HG03571 (cell line): Measurements from ENCODE around the gene MEGF8.

Experiments used
- ATAC-seq: cut with Tn5 transposase; IDR thresholded peaks from one replicate; pipeline ENCODE4 v1.9.1; 2021; ENCODE audit not compliant: unreplicated experiment

The MEGF8 gene

GRCh38 chr19:42306646-42307045 lies 18.8 kb upstream of the MEGF8 start:
- no peak for ATAC-seq

DNA sequence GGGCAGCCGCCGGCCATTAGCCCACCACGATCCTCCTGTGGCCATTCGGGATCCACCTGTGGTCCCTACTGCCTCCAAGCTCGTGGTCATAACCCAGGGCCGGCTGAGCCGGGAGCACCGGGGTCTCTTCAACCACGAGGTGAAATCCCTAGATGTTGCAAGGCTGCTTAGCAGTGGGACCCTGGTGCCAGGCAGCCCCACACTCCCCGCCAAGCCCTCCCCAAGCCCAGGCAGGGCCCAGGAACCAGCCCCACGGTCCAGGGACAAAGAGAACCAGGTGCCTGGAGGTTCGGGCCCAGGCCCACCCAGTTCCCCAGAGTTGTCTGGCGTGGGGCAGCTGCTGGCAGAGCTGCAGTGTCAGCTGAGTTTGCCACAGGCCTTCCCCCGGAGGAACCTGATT lies 15.7 kb upstream of the MEGF8 start:
- ATAC-seq: no peak

DNA sequence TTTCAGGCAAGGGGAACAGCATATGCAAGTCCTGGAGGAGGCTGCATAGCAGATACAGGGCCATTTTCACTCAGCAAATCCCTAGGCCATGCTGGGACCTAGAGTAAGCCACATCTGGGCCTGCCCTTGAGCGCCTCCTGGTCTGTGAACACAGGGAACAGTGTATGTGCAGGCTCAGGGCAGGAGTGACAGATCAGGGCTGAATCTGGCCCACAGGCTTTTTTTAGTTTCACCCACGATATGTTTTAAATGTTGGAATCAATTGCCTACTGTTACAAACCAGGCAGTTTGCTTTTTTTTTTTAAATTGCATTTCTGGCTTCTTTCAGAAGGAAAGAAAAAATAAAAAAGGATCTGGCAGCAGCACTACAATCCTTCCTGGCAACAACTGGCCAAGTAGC lies 13.8 kb upstream of the MEGF8 start:
- ATAC-seq: no peak

DNA sequence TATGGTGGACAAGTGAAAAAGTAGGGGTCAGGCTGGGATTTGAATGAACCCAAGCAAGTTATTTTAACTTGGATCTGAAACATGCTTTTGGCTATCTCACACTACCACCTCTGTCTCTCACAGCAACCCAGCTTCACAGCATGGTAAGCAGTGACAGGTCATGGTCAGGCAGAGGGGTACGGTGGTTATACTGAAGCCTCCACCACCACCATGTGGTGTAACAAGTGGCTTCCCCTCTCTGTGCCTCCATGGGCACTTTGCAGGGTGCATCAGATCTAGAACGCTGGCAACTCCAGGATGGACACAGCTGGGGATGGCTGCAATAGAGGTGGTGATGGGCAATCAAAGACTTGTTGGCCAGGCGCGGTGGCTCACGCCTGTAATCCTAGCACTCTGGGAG lies 13.1 kb upstream of the MEGF8 start:
- no peak for ATAC-seq

- ATAC-seq: no peak
These were observed 12.2 kb upstream of the MEGF8 start, which contains the start of gene TMEM145 for GRCh38 chr19:42313096-42313839. Gene TMEM145, plus strand, starts transcription at chr19:42313309. Its CDS starts 68 bp downstream, at chr19:42313377.

DNA sequence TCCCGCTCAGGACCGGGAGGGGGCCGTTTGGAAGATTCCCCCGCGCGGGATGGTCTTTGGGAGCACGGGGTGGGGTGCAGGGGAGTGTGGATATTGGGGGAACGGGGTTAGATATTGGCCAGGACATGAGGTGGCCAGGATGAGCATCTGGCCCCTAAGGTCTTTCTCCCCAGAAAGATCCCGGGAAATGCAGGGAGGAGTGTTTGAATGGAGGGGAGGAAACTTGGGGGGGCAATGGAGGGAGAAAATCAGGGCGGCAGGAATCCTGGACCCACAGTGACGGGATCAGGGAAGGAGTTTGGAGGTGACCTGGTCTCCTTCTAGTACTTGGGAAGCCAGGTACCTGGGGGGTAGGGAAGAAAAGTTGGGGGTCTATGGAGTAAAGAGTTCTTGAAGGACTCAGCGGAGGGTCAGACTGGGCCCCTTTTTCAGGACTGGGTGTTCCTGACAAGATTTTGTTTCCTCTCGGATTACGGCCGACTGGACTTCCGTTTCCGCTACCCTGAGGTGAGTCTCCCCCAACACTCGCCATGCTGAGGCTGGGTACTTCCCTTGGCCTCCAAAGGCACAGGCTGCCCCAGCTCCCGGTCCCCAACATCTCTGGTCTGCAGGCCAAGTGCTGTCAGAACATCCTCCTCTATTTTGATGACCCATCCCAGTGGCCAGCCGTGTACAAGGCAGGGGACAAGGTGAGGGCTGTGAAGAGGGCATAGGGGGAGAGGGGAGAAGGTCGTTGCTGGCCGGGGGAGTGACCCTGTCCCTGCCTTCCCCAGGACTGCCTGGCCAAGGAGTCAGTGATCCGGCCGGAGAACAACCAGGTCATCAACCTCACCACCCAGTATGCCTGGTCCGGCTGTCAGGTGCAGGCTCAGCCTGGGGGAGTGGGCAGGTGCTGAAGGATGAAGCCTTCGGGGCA lies 11.3 kb upstream of the MEGF8 start:
- ATAC-seq: no peak

DNA sequence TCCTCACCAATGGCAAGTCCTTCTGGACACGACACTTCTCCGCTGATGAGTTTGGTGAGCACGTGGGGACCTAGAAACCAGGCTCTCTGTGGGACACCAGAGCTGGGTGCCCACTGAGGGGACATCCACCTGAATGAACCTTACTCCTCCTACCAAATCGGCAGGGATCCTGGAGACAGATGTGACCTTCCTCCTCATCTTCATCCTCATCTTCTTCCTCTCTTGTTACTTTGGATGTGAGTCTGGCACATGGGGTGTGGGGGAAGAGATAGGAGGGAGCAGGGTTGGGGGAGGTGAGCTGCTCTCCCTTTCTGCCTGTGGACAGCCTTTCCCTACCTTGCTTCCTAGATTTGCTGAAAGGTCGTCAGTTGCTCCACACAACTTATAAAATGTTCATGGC lies 10.4 kb upstream of the MEGF8 start:
- ATAC-seq: no peak

DNA sequence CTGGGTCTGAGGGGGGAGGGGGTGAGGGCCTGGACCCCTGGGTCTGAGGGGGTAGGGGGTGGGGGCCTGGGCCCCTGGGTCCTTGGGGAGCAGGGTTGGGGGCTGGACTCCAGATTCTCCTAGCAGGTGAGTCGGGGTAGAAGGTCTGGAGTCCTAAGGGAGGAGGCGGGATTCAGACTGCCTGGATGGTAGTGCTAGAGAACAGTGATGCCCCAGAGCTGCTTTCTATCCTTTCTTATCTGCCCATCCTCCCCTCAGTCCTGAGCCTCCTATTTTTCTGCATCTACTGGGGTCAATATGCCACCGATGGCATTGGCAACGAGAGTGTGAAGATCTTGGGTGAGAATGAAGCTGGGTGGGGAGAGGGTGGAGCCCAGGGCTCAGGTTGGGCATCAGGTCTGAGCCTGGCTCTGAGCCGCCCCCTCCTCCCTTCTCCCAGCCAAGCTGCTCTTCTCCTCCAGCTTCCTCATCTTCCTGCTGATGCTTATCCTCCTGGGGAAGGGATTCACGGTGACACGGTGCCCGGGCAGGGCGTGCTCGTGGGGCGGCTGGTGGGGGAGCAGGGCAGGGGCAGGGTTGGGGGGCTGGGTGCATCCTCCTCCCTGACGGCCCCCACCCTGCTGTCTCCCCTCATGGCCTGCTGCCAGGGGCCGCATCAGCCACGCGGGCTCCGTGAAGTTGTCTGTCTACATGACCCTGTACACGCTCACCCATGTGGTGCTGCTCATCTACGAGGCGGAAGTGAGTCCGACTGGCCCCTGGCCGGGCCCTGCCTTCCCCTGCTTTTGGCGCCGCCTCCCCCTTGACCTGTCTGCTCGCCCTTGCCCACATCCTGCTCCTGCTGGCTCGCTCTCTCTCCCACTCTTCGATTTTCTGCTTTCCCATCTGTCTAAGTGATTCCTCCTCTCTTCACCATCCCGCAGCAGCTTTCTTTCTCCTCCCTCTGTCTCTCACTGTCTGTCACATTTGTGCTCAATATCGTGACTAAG lies 8.9 kb upstream of the MEGF8 start:
- ATAC-seq: peak; percentile 72

- no peak for ATAC-seq
These were observed 7.9 kb upstream of the MEGF8 start for GRCh38 chr19:42317535-42317934.

DNA sequence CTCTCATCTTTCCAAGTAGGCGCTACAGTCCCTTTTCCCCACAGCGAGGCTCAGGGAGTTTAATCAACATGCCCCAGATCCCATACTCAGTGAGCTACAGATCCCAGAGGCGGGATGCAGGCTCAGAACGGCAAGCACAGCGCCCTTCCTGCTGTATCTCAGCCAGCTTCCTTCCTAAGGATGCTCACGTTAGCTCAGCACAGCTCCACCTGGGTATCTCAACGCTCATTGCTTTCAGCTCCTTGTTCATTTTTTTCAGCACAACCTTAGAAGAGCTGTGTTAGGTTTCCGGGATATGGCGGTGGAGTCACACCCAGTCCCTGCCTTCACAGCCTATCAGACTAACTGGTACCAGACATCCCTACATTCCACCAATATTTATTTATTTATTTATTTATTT lies 3.1 kb upstream of the MEGF8 start:
- ATAC-seq: no peak

DNA sequence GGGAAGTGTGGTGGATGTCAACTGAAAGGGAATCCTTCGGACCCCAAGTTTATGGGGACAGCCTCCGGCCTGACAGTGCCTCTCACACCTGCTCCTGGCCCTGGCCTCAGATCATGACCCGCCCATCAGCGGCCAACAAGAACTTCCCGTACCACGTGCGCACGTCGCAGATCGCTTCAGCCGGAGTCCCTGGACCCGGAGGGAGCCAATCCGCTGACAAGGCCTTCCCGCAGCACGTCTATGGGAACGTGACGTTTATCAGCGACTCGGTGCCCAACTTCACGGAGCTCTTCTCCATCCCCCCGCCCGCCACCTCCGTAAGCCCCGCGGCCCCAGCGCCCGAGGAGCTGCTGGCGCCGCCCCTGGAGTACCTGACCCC lies 2.0 kb upstream of the MEGF8 start:
- ATAC-seq: no peak

GRCh38 chr19:42323852-42324654 lies 1.4 kb upstream of the MEGF8 start:
- no peak for ATAC-seq

- no peak for ATAC-seq
These were observed 654 bp upstream of the MEGF8 start for GRCh38 chr19:42324655-42325307.

GRCh38 chr19:42325896-42326771 lies 699 bp downstream of the MEGF8 start:
- ATAC-seq: peak; percentile 10

- no peak for ATAC-seq
These were observed 1.5 kb downstream of the MEGF8 start for GRCh38 chr19:42326969-42327368.

DNA sequence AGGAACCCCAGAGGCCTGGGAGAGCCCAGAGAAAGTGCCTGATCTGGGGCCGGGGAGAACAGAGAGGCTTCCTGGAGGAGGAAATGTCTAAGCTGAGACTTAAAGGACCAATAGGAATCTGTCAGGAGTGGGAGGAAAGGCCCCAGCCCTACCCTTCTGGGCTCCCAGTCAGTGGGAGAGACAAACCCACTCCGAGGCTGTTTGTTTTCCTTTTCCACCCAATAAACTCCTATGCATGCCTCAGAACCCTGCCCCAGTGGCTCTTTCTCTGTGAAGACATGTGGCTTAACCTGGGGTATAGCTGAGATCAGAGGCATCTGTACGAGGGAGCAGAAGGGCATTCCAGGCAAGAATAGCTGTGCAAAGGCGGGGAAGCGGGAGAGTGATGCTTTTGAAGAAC lies 1.9 kb downstream of the MEGF8 start:
- no peak for ATAC-seq

- no peak for ATAC-seq
These were observed 2.7 kb downstream of the MEGF8 start for GRCh38 chr19:42328106-42328505.

GRCh38 chr19:42328854-42329253 lies 3.4 kb downstream of the MEGF8 start:
- ATAC-seq: no peak

DNA sequence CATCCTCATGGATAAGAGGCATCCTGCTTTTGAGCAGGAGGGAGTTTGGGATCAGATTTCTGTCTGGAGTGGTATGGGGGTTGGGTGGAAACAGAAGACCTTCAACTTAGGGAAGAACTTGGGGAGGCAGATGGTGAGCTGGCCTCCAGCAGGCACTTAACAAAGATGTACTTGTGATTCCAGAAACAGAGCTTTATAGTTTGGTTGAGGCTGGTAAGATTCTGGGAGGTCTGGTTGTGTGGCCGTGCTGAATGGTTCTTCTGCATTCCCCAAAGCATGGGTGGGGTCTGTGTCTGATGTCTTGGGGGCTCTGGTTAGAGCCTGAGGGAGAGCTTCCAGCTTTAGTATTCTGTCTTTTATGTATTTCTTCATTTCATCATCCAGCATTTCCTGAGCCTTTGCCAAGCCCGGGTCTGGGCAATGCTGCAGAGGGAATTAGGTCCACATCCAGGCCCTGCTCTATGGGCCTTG lies 4.8 kb downstream of the MEGF8 start:
- no peak for ATAC-seq
